B cell (primary cell): ENCODE results near the gene MYH3. TPM values are rescaled to one million over a fixed set of nuclear protein-coding genes. Genes with fewer than 3 reads are reported as not detected.

ENCODE experiments used
- ATAC-seq: fragments of 200-7000 bp; cut with Tn5 transposase; one replicate; pipeline ENCODE4 v1.10.0; 2021; ENCODE audit warnings: low read depth, mild to moderate bottlenecking, moderate number of reproducible peaks, moderate library complexity
- CTCF ChIA-PET: fragments of 350-600 bp; sonication (Branson Sonifier 250); formaldehyde crosslinking; loops from one replicate; lab custom pipeline; 2021; ENCODE audit warnings: antibody characterized with exemption, inconsistent platforms; lab: Charles Lee
- POLR2A ChIA-PET: fragments of 350-600 bp; sonication (Branson Sonifier 250); formaldehyde crosslinking; loops from one replicate; lab custom pipeline; 2021; ENCODE audit warnings: antibody characterized with exemption; lab: Charles Lee
- DNase-seq: peaks from one replicate; pipeline ENCODE4 v3.0.0; 2013
- H2AFZ ChIP-seq: 2 replicates; pipeline ENCODE4 v1.6.1; 2012; ENCODE audit warnings: mild to moderate bottlenecking, low read depth, low read length; ENCODE audit not compliant: insufficient read depth, poor library complexity, severe bottlenecking
- H3K27ac ChIP-seq, 2 donors: 1 replicate in 1 of 2; 2 replicates in 1 of 2; pipeline ENCODE4 v1.5.1; 2012 to 2013; ENCODE audit warnings: low read length in 2 of 2, mild to moderate bottlenecking in 2 of 2, moderate library complexity in 1 of 2
- H3K27me3 ChIP-seq, 4 experiments: fragments of 200-600 bp in 1 of 4; sonication (generic) in 1 of 4; replicated peaks in 1 of 4; 1 replicate in 2 of 4; 2 replicates in 2 of 4; pipeline versions ENCODE4 v1.6.1 to v1.7.0; 2013 to 2016; ENCODE audit warnings: low read length in 3 of 4, mild to moderate bottlenecking in 2 of 4, mixed read lengths in 1 of 4, moderate library complexity in 1 of 4; ENCODE audit not compliant: insufficient read depth in 4 of 4, control insufficient read depth in 3 of 4; ENCODE audit errors: control extremely low read depth in 1 of 4
- H3K36me3 ChIP-seq, 2 experiments: replicated peaks in 1 of 2; 1 replicate in 1 of 2; 2 replicates in 1 of 2; pipeline versions ENCODE4 v1.6.1 to v1.7.1; 2013; ENCODE audit warnings: low read length in 1 of 2; ENCODE audit not compliant: insufficient read depth in 2 of 2, control insufficient read depth in 1 of 2; ENCODE audit errors: control extremely low read depth in 1 of 2, extremely low read depth in 1 of 2
- H3K4me1 ChIP-seq, 2 donors: fragments of 200-600 bp in 1 of 2; sonication (generic) in 1 of 2; 1 replicate in 1 of 2; 2 replicates in 1 of 2; pipeline versions ENCODE4 v1.5.1 to v1.6.1; 2013 to 2017; ENCODE audit warnings: low read length in 2 of 2; ENCODE audit not compliant: control insufficient read depth in 2 of 2, insufficient read depth in 2 of 2
- H3K4me2 ChIP-seq: replicated peaks from 2 replicates; pipeline ENCODE3; 2012; ENCODE audit warnings: mild to moderate bottlenecking, low read depth, low read length; ENCODE audit not compliant: poor library complexity, severe bottlenecking
- H3K4me3 ChIP-seq, 5 experiments: fragments of 200-600 bp in 1 of 5; sonication (generic) in 1 of 5; 1 replicate in 3 of 5; 2 replicates in 2 of 5; pipeline versions ENCODE4 v1.5.1 to v1.7.0; 2011 to 2016; ENCODE audit warnings: low read length in 4 of 5, mild to moderate bottlenecking in 4 of 5, low read depth in 2 of 5, control low read depth in 1 of 5, moderate library complexity in 1 of 5; ENCODE audit not compliant: insufficient read depth in 1 of 5; ENCODE audit errors: control extremely low read depth in 1 of 5, extremely low read depth in 1 of 5
- H3K79me2 ChIP-seq: fragments of 200-600 bp; sonication (generic); one replicate; pipeline ENCODE4 v1.6.0; 2016; ENCODE audit warnings: low read length; ENCODE audit not compliant: control insufficient read depth, insufficient read depth
- H3K9ac ChIP-seq: fragments of 200-600 bp; sonication (generic); 2 replicates; pipeline ENCODE4 v1.6.1; 2017; ENCODE audit warnings: mild to moderate bottlenecking, low read length, moderate library complexity
- H3K9me3 ChIP-seq, 3 donors: one replicate each; pipeline versions ENCODE4 v1.6.1 to v1.7.1; 2013; ENCODE audit warnings: low read length in 2 of 3; ENCODE audit not compliant: control insufficient read depth in 2 of 3, insufficient read depth in 1 of 3; ENCODE audit errors: control extremely low read depth in 1 of 3
- H4K20me1 ChIP-seq: 2 replicates; pipeline ENCODE4 v1.6.0; 2012; ENCODE audit warnings: mild to moderate bottlenecking, low read length; ENCODE audit not compliant: insufficient read depth, control insufficient read depth, poor library complexity, severe bottlenecking
- H3K27ac Mint-ChIP-seq: one replicate; pipeline ENCODE4 v1.8.0; 2021; ENCODE audit warnings: mixed read lengths
- H3K27me3 Mint-ChIP-seq: one replicate; pipeline ENCODE4 v1.8.0; 2021; ENCODE audit warnings: mixed read lengths
- H3K4me1 Mint-ChIP-seq: one replicate; pipeline ENCODE4 v1.8.0; 2021; ENCODE audit warnings: mixed read lengths
- H3K4me3 Mint-ChIP-seq: one replicate; pipeline ENCODE4 v1.8.0; 2021; ENCODE audit warnings: mixed read lengths
- H3K9me3 Mint-ChIP-seq: one replicate; pipeline ENCODE4 v1.8.0; 2022; ENCODE audit warnings: mixed read lengths; ENCODE audit not compliant: insufficient read depth
- EZH2 ChIP-seq: IDR thresholded peaks from 2 replicates; pipeline ENCODE4 v1.6.1; 2012; ENCODE audit warnings: borderline replicate concordance, low read depth, mild to moderate bottlenecking, moderate library complexity, low read length; ENCODE audit not compliant: insufficient read depth, poor library complexity, severe bottlenecking
- WGBS: methylation state at CpG from one replicate; pipeline ENCODE4 v1.1.5; 2013; ENCODE audit warnings: missing lambda C conversion rate; ENCODE audit not compliant: insufficient coverage; 5-methylcytosine and 5-hydroxymethylcytosine counted together
- intact Hi-C: fragments of 100-400 bp; cut with micrococcal nuclease; formaldehyde crosslinking; loops from one replicate; pipeline ENCODE4 v1.10.0; 2022
- polyA plus RNA-seq: library from polyadenylated mRNA; depleted of rRNA; stranded (reverse); fragments of >200 nt; gene quantifications from 2 replicates; pipeline ENCODE4 v1.2.3, GENCODE V29; 2012
- total RNA-seq, 2 donors: library from RNA; stranded (reverse); fragments of 120-200 nt in 1 of 2; gene quantifications; 1 replicate in 1 of 2; 2 replicates in 1 of 2; pipeline versions ENCODE4 v1.2.3 to v1.2.4, GENCODE V29; 2013 to 2022
- TF ChIP-seq, protein P1 (sequence below): fragments of 200-600 bp; IDR thresholded peaks from one replicate; pipeline ENCODE4 v1.8.0; 2022; ENCODE audit warnings: antibody characterized with exemption, mild to moderate bottlenecking

The MYH3 gene
- total and polyA plus RNA-seq, 2 donors (not counting 1 experiment from before 2014, with no cell fraction given) = 9.4 to 10.9 TPM

DNA sequence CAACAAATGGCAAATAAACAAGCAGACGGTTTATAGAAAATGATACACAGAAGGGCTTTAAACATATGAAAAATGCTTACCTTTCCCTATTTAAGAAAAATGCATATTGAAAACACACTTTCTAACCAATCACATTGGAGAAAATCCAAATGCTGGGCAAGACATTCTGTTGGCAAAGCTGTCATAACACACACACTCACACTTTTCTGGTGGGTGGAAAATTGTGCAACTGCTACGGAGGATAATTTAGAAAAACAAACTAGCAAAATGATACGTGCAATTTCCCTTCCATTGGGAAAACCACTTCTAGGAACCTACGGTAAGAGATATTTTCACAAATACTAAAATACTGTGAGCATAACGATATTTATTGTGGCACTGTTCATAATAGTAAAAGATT, 9.8 kb upstream of the MYH3 start:
- Histone ChIP-seq H3K27ac (no peak overlapping the region), H3K36me3 (peaks cover 0 to 2% of the 10 kb centered on the region in 2 experiments), H2AFZ (no peak overlapping the region), H3K27me3 (no peaks in the 10 kb centered on the region), H3K9ac (no peak overlapping the region), H3K4me2 (no peak overlapping the region), H3K4me3 (no peak overlapping the region), H3K4me1 (no peaks in the 10 kb centered on the region), H3K79me2 (no peaks in the 10 kb centered on the region), H4K20me1 (no peaks in the 10 kb centered on the region), H3K9me3 (no peaks in the 10 kb centered on the region)
- ChIA-PET CTCF (no interaction called here), POLR2A (no interaction called here)
- intact Hi-C loops = no loop called here
- TF ChIP-seq, protein P1, sequence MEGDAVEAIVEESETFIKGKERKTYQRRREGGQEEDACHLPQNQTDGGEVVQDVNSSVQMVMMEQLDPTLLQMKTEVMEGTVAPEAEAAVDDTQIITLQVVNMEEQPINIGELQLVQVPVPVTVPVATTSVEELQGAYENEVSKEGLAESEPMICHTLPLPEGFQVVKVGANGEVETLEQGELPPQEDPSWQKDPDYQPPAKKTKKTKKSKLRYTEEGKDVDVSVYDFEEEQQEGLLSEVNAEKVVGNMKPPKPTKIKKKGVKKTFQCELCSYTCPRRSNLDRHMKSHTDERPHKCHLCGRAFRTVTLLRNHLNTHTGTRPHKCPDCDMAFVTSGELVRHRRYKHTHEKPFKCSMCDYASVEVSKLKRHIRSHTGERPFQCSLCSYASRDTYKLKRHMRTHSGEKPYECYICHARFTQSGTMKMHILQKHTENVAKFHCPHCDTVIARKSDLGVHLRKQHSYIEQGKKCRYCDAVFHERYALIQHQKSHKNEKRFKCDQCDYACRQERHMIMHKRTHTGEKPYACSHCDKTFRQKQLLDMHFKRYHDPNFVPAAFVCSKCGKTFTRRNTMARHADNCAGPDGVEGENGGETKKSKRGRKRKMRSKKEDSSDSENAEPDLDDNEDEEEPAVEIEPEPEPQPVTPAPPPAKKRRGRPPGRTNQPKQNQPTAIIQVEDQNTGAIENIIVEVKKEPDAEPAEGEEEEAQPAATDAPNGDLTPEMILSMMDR = no peak
- TF ChIP-seq EZH2 = no peak
- Mint-ChIP-seq H3K27ac (no peak overlapping the region), H3K4me1 (no peaks in the 10 kb centered on the region), H3K9me3 (no peaks in the 10 kb centered on the region), H3K4me3 (no peak overlapping the region), H3K27me3 (no peaks in the 10 kb centered on the region)
- ATAC-seq (no peak), DNase-seq (no peak)
- no CpG with 5 or more reads among the region's 5 CpGs for WGBS

DNA sequence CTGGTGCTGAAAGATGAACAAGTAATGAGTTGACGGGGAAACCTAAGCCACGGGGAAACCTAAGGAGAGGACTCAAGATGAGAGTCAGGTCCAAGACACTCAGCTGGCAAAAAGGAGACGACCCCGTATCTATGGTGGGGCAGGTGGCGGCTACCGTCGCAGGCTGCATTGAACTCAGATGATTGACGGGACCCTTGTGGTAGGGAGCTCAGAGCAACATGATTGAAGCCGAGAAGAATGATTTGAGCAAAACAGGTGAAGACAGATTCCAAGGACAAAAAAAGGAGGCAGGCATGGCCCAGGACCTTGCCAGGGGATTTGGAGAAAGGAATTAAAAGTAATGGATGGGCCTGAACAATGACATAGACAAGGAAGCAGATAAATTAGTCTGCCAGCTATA, 7.5 kb upstream of the MYH3 start:
- H3K27ac Mint-ChIP-seq = no peak overlapping the region
- DNase-seq (no peak), ATAC-seq (no peak)

More for the DNA sequence above, 7.5 kb upstream of the MYH3 start:
- POLR2A ChIA-PET = no interaction called here
- 98% methylated on average over 9 of the region's 9 CpGs for WGBS
- Histone ChIP-seq H4K20me1 (no peaks in the 10 kb centered on the region), H2AFZ (no peak overlapping the region), H3K4me3 (no peak overlapping the region), H3K79me2 (no peaks in the 10 kb centered on the region), H3K36me3 (peaks cover 0 to 2% of the 10 kb centered on the region in 2 experiments), H3K9ac (no peak overlapping the region), H3K4me1 (no peaks in the 10 kb centered on the region), H3K4me2 (no peak overlapping the region), H3K27me3 (no peaks in the 10 kb centered on the region), H3K27ac (no peak overlapping the region), H3K9me3 (no peaks in the 10 kb centered on the region)
- CTCF ChIA-PET = interaction anchor here (2.2 kb wide), 1 partner anchor 18 kb away, joined by 12 read pairs; no protein-coding TSS in a partner anchor
- TF ChIP-seq, protein P1 = no peak
- no peak for TF ChIP-seq EZH2
- H3K9me3 Mint-ChIP-seq = no peaks in the 10 kb centered on the region
- H3K4me1 Mint-ChIP-seq = no peaks in the 10 kb centered on the region
- intact Hi-C loops = no loop called here
- H3K4me3 Mint-ChIP-seq = no peak overlapping the region
- no peaks in the 10 kb centered on the region for H3K27me3 Mint-ChIP-seq
